PC-9 (cell line): Measurements from ENCODE around the gene SCAF8.

Experiments used
- EZH2 ChIP-seq: fragments of 200-600 bp; sonication (generic); IDR thresholded peaks from 2 replicates; pipeline ENCODE4 v1.8.0; 2017; ENCODE audit warnings: antibody characterized with exemption, low read depth
- TF ChIP-seq, protein P1 (sequence below): fragments of 200-600 bp; sonication (generic); conservative IDR thresholded peaks from 2 replicates; pipeline ENCODE4 v1.6.1; 2017; ENCODE audit warnings: mixed run types, antibody characterized with exemption, mild to moderate bottlenecking, moderate library complexity

DNA sequence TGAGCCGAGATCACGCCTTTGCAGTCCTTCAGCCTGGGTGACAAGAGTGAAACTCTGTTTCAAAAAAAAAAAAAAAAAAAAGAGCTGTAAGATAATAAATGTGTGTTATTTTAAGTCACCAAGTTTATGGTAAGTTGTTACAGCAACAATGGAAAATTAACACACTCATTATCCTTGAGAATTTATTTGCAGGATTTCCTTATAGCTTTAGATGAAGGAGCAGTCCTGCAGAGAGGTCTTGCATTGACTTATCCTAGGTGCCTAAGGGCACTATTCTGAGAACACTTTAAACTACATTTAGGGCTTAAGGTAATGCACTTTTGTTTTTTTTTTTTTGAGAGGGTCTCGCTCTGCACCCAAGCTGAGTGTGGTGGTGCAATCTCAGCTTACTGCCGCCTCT lies 13.8 kb upstream of the SCAF8 start:
- no peak for TF ChIP-seq EZH2
- TF ChIP-seq, protein P1, sequence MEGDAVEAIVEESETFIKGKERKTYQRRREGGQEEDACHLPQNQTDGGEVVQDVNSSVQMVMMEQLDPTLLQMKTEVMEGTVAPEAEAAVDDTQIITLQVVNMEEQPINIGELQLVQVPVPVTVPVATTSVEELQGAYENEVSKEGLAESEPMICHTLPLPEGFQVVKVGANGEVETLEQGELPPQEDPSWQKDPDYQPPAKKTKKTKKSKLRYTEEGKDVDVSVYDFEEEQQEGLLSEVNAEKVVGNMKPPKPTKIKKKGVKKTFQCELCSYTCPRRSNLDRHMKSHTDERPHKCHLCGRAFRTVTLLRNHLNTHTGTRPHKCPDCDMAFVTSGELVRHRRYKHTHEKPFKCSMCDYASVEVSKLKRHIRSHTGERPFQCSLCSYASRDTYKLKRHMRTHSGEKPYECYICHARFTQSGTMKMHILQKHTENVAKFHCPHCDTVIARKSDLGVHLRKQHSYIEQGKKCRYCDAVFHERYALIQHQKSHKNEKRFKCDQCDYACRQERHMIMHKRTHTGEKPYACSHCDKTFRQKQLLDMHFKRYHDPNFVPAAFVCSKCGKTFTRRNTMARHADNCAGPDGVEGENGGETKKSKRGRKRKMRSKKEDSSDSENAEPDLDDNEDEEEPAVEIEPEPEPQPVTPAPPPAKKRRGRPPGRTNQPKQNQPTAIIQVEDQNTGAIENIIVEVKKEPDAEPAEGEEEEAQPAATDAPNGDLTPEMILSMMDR, result no peak
